Thoracic aorta (tissue), 2 donors: Measurements from ENCODE around the gene TAS1R3. TPM values are rescaled to one million over a fixed set of nuclear protein-coding genes. Genes with fewer than 3 reads are reported as not detected.
A peak's percentile ranks its signal among the peaks of the same experiment; 100 is the strongest.
"Not testable (repeated sequence)": the region's sequence is repeated elsewhere in the genome, so short reads cannot be mapped to it uniquely, and the experiment has no call there.

ENCODE experiments used
- ATAC-seq: fragments of 150-250 bp; one replicate; pipeline ENCODE4 v1.8.0; 2017; ENCODE audit warnings: low read depth; ENCODE audit not compliant: insufficient number of reproducible peaks, low FRiP score
- DNase-seq: peaks from one replicate; pipeline ENCODE4 v3.0.0-alpha.2; 2020; ENCODE audit warnings: low spot score
- H3K27ac ChIP-seq, 2 donors: fragments of 200-600 bp; sonication (generic); 1 replicate in 1 of 2; 2 replicates in 1 of 2; pipeline ENCODE4 v1.5.1; 2016; ENCODE audit warnings: mild to moderate bottlenecking in 2 of 2, moderate library complexity in 2 of 2
- H3K27me3 ChIP-seq: fragments of 200-600 bp; sonication (generic); replicated peaks from 2 replicates; pipeline ENCODE4 v1.6.0; 2016; ENCODE audit warnings: mild to moderate bottlenecking; ENCODE audit not compliant: insufficient read depth
- H3K36me3 ChIP-seq: fragments of 200-600 bp; sonication (generic); one replicate; pipeline ENCODE4 v1.5.1; 2016
- H3K4me1 ChIP-seq, 2 donors: fragments of 200-600 bp; sonication (generic); 1 replicate in 1 of 2; 2 replicates in 1 of 2; pipeline versions ENCODE4 v1.5.1 to v1.6.0; 2016; ENCODE audit warnings: low read depth in 2 of 2, mild to moderate bottlenecking in 1 of 2; ENCODE audit not compliant: control insufficient read depth in 1 of 2
- H3K4me3 ChIP-seq: fragments of 200-600 bp; sonication (generic); 2 replicates; pipeline ENCODE4 v1.5.1; 2016; ENCODE audit warnings: mild to moderate bottlenecking
- H3K9me3 ChIP-seq: fragments of 200-600 bp; sonication (generic); 2 replicates; pipeline ENCODE4 v1.5.1; 2016
- total RNA-seq, 2 donors: library from RNA; depleted of rRNA; stranded (reverse); fragments of >200 nt; gene quantifications; one replicate each; pipeline versions ENCODE4 v1.1.0 to v1.2.3, GENCODE V29; 2016
- TF ChIP-seq, protein P1 (sequence below): fragments of 200-600 bp; sonication (generic); IDR thresholded peaks from one replicate; pipeline ENCODE4 v1.5.1; 2019; ENCODE audit warnings: antibody characterized with exemption

Gene TAS1R3
- total RNA-seq, 2 donors from 2014 or later: 0.14 TPM; not detected in 1

GRCh38 chr1:1314237-1314586 is 16.9 kb upstream of the TAS1R3 start:
- no peak for ATAC-seq
- no peak overlapping the region for H3K27ac ChIP-seq

GRCh38 chr1:1314678-1315335 is 16.3 kb upstream of the TAS1R3 start:
- H3K4me1 ChIP-seq: peaks cover 9 to 30% of the 10 kb centered on the region in 2 donors
- no peaks in the 10 kb centered on the region for H3K9me3 ChIP-seq

More at GRCh38 chr1:1314237-1314586, 16.9 kb upstream of the TAS1R3 start:
- H3K36me3 ChIP-seq: peaks cover 37% of the 10 kb centered on the region
- H3K27me3 ChIP-seq: no peaks in the 10 kb centered on the region
- TF ChIP-seq, protein P1, sequence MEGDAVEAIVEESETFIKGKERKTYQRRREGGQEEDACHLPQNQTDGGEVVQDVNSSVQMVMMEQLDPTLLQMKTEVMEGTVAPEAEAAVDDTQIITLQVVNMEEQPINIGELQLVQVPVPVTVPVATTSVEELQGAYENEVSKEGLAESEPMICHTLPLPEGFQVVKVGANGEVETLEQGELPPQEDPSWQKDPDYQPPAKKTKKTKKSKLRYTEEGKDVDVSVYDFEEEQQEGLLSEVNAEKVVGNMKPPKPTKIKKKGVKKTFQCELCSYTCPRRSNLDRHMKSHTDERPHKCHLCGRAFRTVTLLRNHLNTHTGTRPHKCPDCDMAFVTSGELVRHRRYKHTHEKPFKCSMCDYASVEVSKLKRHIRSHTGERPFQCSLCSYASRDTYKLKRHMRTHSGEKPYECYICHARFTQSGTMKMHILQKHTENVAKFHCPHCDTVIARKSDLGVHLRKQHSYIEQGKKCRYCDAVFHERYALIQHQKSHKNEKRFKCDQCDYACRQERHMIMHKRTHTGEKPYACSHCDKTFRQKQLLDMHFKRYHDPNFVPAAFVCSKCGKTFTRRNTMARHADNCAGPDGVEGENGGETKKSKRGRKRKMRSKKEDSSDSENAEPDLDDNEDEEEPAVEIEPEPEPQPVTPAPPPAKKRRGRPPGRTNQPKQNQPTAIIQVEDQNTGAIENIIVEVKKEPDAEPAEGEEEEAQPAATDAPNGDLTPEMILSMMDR: no peak
- H3K4me1 ChIP-seq: peaks cover 9 to 30% of the 10 kb centered on the region in 2 donors
- no peak overlapping the region for H3K4me3 ChIP-seq
- DNase-seq: no peak
- H3K9me3 ChIP-seq: no peaks in the 10 kb centered on the region

GRCh38 chr1:1315435-1315954 is 15.6 kb upstream of the TAS1R3 start:
- H3K36me3 ChIP-seq: peaks cover 36% of the 10 kb centered on the region
- TF ChIP-seq, protein P1: no peak
- H3K4me3 ChIP-seq: no peak overlapping the region
- H3K27me3 ChIP-seq: no peaks in the 10 kb centered on the region
- DNase-seq: no peak
- H3K9me3 ChIP-seq: no peaks in the 10 kb centered on the region
- H3K27ac ChIP-seq: no peak overlapping the region
- no peak for ATAC-seq
- peaks cover 9 to 29% of the 10 kb centered on the region in 2 donors for H3K4me1 ChIP-seq

More at GRCh38 chr1:1314678-1315335, 16.3 kb upstream of the TAS1R3 start:
- Histone ChIP-seq H3K27me3 (no peaks in the 10 kb centered on the region), H3K4me3 (no peak overlapping the region), H3K27ac (no peak overlapping the region), H3K36me3 (peaks cover 37% of the 10 kb centered on the region)
- TF ChIP-seq, protein P1: no peak
- DNase-seq (no peak), ATAC-seq (no peak)

GRCh38 chr1:1316199-1316598 is 14.9 kb upstream of the TAS1R3 start:
- Histone ChIP-seq H3K36me3 (peaks cover 36% of the 10 kb centered on the region), H3K4me1 (peaks cover 9 to 29% of the 10 kb centered on the region in 2 donors)
- H3K27me3 ChIP-seq, ATAC-seq, H3K4me3 ChIP-seq, DNase-seq, H3K27ac ChIP-seq, H3K9me3 ChIP-seq: not testable (repeated sequence)

DNA sequence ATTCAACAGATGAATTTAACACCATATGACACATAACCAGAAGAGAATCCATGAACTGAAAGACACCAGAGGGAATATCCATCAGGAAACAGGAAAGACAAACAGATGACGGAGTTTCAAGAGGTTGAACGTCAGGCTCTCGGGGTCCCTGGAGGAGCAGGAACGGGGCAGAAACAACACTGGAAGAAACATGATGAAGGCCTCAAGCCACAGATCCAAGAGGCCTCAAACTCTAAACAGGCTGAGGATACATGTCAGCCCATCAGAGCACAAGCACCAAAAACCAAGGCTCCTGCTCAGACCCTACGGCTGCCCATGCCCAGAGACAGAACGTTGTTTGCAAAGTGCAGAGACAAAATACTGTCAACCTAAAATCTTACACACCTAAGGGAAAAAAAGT is 13.7 kb upstream of the TAS1R3 start:
- ATAC-seq: no peak
- no peak overlapping the region for H3K4me3 ChIP-seq
- H3K36me3 ChIP-seq: peaks cover 28% of the 10 kb centered on the region
- H3K4me1 ChIP-seq: peaks cover 17 to 35% of the 10 kb centered on the region in 2 donors
- H3K9me3 ChIP-seq: no peaks in the 10 kb centered on the region
- TF ChIP-seq, protein P1: no peak
- DNase-seq: no peak
- peak overlapping the region; percentile 69 to 79 for H3K27ac ChIP-seq
- H3K27me3 ChIP-seq: no peaks in the 10 kb centered on the region
